Uterus (tissue), 2 donors: ENCODE results near the gene GAL3ST1.

ENCODE experiments used
- POLR2A ChIP-seq, 2 donors: fragments of 450-650 bp; IDR thresholded peaks; one replicate each; pipeline ENCODE4 v1.6.1; 2016; ENCODE audit warnings: antibody characterized with exemption in 2 of 2, mild to moderate bottlenecking in 1 of 2, moderate library complexity in 1 of 2
- TF ChIP-seq, protein P1 (sequence below), 4 experiments: fragments of 200-600 bp in 2 of 4; fragments of 450-650 bp in 2 of 4; sonication (generic) in 2 of 4; IDR thresholded peaks; one replicate each; pipeline ENCODE4 v1.5.1; 2016 to 2019; ENCODE audit warnings: antibody characterized with exemption in 4 of 4, mild to moderate bottlenecking in 2 of 4, moderate library complexity in 1 of 4

DNA sequence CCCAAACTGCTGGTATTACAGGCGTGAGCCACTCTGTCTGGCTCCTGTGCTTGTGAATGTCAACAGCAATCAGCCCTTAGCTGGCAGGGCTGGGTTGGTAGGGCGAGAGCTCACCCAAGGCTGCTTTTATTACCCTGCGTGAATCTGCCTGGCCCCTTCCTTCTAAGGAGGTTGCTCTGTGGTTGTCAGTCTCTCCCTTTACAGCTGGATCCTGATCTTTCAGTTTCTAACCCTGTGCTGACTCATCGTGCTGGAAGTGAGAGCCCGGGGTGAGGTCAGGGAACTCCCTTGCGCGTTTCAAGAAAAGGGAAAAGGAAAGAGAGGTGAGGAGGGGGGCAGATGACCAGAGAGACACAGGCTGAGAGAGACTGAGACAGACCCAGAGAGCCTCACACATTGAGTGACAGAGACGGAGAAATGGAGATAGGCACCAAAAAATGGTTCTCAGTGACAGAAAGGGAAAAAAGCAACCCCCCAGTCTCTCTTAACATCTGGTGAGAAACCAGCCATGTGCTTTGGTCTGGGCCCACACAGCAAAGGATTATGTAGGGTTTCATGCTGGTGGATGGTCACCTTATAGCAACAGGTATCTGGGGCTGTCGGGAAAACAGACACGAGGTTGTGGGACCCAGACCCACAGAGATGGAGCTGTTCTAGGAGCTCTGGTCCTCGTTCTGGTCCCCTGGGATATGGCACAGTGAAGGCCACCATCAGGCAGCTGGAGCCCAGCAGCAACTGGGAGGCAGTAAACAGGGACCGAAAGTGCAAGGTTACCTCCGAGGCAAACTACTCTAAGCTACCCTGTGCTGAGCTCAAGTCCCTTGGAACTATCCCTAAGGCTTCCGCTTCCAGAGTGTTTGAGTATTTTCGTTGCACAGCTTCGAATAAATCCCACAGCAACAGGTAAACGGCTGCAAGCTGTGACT, 35.1 kb upstream of the GAL3ST1 start:
- TF ChIP-seq, protein P1, sequence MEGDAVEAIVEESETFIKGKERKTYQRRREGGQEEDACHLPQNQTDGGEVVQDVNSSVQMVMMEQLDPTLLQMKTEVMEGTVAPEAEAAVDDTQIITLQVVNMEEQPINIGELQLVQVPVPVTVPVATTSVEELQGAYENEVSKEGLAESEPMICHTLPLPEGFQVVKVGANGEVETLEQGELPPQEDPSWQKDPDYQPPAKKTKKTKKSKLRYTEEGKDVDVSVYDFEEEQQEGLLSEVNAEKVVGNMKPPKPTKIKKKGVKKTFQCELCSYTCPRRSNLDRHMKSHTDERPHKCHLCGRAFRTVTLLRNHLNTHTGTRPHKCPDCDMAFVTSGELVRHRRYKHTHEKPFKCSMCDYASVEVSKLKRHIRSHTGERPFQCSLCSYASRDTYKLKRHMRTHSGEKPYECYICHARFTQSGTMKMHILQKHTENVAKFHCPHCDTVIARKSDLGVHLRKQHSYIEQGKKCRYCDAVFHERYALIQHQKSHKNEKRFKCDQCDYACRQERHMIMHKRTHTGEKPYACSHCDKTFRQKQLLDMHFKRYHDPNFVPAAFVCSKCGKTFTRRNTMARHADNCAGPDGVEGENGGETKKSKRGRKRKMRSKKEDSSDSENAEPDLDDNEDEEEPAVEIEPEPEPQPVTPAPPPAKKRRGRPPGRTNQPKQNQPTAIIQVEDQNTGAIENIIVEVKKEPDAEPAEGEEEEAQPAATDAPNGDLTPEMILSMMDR (IDR thresholded peaks at IDR 0.05): no peak
- no peak for TF ChIP-seq POLR2A (IDR thresholded peaks at IDR 0.05)
